HEK293 (cell line): ENCODE measurements around the gene RAB11FIP5.

Source experiments
- CTCF ChIA-PET: fragments of 350-600 bp; formaldehyde crosslinking; extraction: SDS; loops from one replicate; lab custom pipeline; 2021; ENCODE audit warnings: antibody characterized with exemption; lab: Yijun Ruan, JAX
- POLR2A ChIA-PET: fragments of 300-600 bp; formaldehyde crosslinking; extraction: SDS; loops from one replicate; lab custom pipeline; 2020; ENCODE audit warnings: antibody characterized with exemption, inconsistent platforms; lab: Yijun Ruan, JAX
- H3K27ac ChIP-seq: fragments of 200-500 bp; sonication (Bioruptor generic); 2 replicates; pipeline ENCODE4 v1.5.1; 2014; ENCODE audit warnings: low read depth, low read length, control low read depth, inconsistent platforms; ENCODE audit errors: extremely low read depth
- H3K36me3 ChIP-seq, 2 experiments: fragments of 200-500 bp in 1 of 2; sonication (Bioruptor generic) in 1 of 2; 1 replicate in 1 of 2; 2 replicates in 1 of 2; pipeline ENCODE4 v1.5.1; 2014 to 2017; ENCODE audit warnings: inconsistent platforms in 2 of 2, low read length in 2 of 2; ENCODE audit not compliant: control insufficient read depth in 2 of 2, insufficient read depth in 1 of 2
- H3K4me1 ChIP-seq: fragments of 200-500 bp; sonication (Bioruptor generic); 2 replicates; pipeline ENCODE4 v1.5.1; 2014; ENCODE audit warnings: mild to moderate bottlenecking, low read length, inconsistent platforms; ENCODE audit not compliant: control insufficient read depth, insufficient read depth
- H3K4me3 ChIP-seq: 2 replicates; pipeline ENCODE4 v1.5.1; 2011; ENCODE audit warnings: low read depth, mild to moderate bottlenecking, control low read depth, low read length, moderate library complexity
- H3K9me3 ChIP-seq: fragments of 200-500 bp; sonication (Bioruptor generic); 2 replicates; pipeline ENCODE4 v1.5.1; 2014; ENCODE audit warnings: low read depth, low read length, inconsistent platforms; ENCODE audit not compliant: control insufficient read depth, insufficient read depth
- ELK4 ChIP-seq: IDR thresholded peaks from 2 replicates; pipeline ENCODE4 v1.6.1; 2011; ENCODE audit warnings: mild to moderate bottlenecking, low read depth, low read length, borderline replicate concordance
- GFI1B ChIP-seq: fragments of 450-650 bp; formaldehyde crosslinking; IDR thresholded peaks from 2 replicates; pipeline ENCODE4 v1.5.1; 2016; ENCODE audit warnings: missing biosample characterization, missing genetic modification characterization
- KLF10 ChIP-seq: fragments of 450-650 bp; IDR thresholded peaks from 2 replicates; pipeline ENCODE4 v1.5.1; 2018; ENCODE audit warnings: missing biosample characterization, mild to moderate bottlenecking, missing genetic modification characterization
- KLF8 ChIP-seq: fragments of 450-650 bp; formaldehyde crosslinking; IDR thresholded peaks from 2 replicates; pipeline ENCODE4 v1.5.1; 2016; ENCODE audit warnings: missing biosample characterization, missing genetic modification characterization
- ZBTB1 ChIP-seq: fragments of 450-650 bp; formaldehyde crosslinking; IDR thresholded peaks from 2 replicates; pipeline ENCODE4 v1.5.1; 2016; ENCODE audit warnings: missing biosample characterization, missing genetic modification characterization
- ZNF121 ChIP-seq: fragments of 450-650 bp; formaldehyde crosslinking; IDR thresholded peaks from 2 replicates; pipeline ENCODE4 v1.5.1; 2016; ENCODE audit warnings: missing biosample characterization, missing genetic modification characterization
- ZNF138 ChIP-seq: fragments of 450-650 bp; formaldehyde crosslinking; IDR thresholded peaks from 2 replicates; pipeline ENCODE4 v1.5.1; 2016; ENCODE audit warnings: missing biosample characterization, missing genetic modification characterization, borderline replicate concordance
- ZNF146 ChIP-seq: fragments of 450-650 bp; formaldehyde crosslinking; IDR thresholded peaks from 2 replicates; pipeline ENCODE4 v1.5.1; 2016; ENCODE audit warnings: missing biosample characterization, missing genetic modification characterization
- ZNF2 ChIP-seq: fragments of 450-650 bp; formaldehyde crosslinking; IDR thresholded peaks from 2 replicates; pipeline ENCODE4 v1.5.1; 2016; ENCODE audit warnings: missing biosample characterization, missing genetic modification characterization
- ZNF211 ChIP-seq: fragments of 450-650 bp; formaldehyde crosslinking; IDR thresholded peaks from 2 replicates; pipeline ENCODE4 v1.5.1; 2016; ENCODE audit warnings: low read depth, missing biosample characterization, missing genetic modification characterization
- ZNF239 ChIP-seq: fragments of 450-650 bp; formaldehyde crosslinking; IDR thresholded peaks from 2 replicates; pipeline ENCODE4 v1.5.1; 2016; ENCODE audit warnings: missing biosample characterization, missing genetic modification characterization
- ZNF324 ChIP-seq: fragments of 450-650 bp; formaldehyde crosslinking; IDR thresholded peaks from 2 replicates; pipeline ENCODE4 v1.5.1; 2016; ENCODE audit warnings: missing biosample characterization, missing genetic modification characterization
- ZNF394 ChIP-seq: fragments of 450-650 bp; formaldehyde crosslinking; IDR thresholded peaks from 2 replicates; pipeline ENCODE4 v1.5.1; 2016; ENCODE audit warnings: missing biosample characterization, missing genetic modification characterization, mild to moderate bottlenecking, moderate library complexity, borderline replicate concordance
- ZNF404 ChIP-seq: fragments of 450-650 bp; formaldehyde crosslinking; IDR thresholded peaks from 2 replicates; pipeline ENCODE4 v1.5.1; 2017; ENCODE audit warnings: missing biosample characterization, missing genetic modification characterization
- ZNF514 ChIP-seq: fragments of 450-650 bp; formaldehyde crosslinking; IDR thresholded peaks from 2 replicates; pipeline ENCODE4 v1.5.1; 2016; ENCODE audit warnings: missing biosample characterization, missing genetic modification characterization
- ZNF518A ChIP-seq: fragments of 450-650 bp; formaldehyde crosslinking; conservative IDR thresholded peaks from 2 replicates; pipeline ENCODE4 v1.5.1; 2016; ENCODE audit warnings: low read depth, missing biosample characterization, missing genetic modification characterization
- ZNF585B ChIP-seq: fragments of 450-650 bp; formaldehyde crosslinking; IDR thresholded peaks from 2 replicates; pipeline ENCODE4 v1.5.1; 2016; ENCODE audit warnings: missing biosample characterization, missing genetic modification characterization
- ZNF621 ChIP-seq: fragments of 450-650 bp; formaldehyde crosslinking; IDR thresholded peaks from 2 replicates; pipeline ENCODE4 v1.5.1; 2017; ENCODE audit warnings: missing biosample characterization, missing genetic modification characterization
- ZNF660 ChIP-seq: fragments of 450-650 bp; IDR thresholded peaks from 2 replicates; pipeline ENCODE4 v1.5.1; 2018; ENCODE audit warnings: missing biosample characterization, mild to moderate bottlenecking, missing genetic modification characterization
- ZNF664 ChIP-seq: fragments of 450-650 bp; formaldehyde crosslinking; IDR thresholded peaks from 2 replicates; pipeline ENCODE4 v1.5.1; 2016; ENCODE audit warnings: missing biosample characterization, missing genetic modification characterization
- ZNF792 ChIP-seq: fragments of 450-650 bp; formaldehyde crosslinking; IDR thresholded peaks from 2 replicates; pipeline ENCODE4 v1.5.1; 2016; ENCODE audit warnings: missing biosample characterization, missing genetic modification characterization
- ZSCAN23 ChIP-seq: fragments of 450-650 bp; formaldehyde crosslinking; IDR thresholded peaks from 2 replicates; pipeline ENCODE4 v1.5.1; 2016; ENCODE audit warnings: missing biosample characterization, missing genetic modification characterization
- ZSCAN30 ChIP-seq: fragments of 450-650 bp; IDR thresholded peaks from 2 replicates; pipeline ENCODE4 v1.5.1; 2018; ENCODE audit warnings: missing biosample characterization, mild to moderate bottlenecking, missing genetic modification characterization, moderate library complexity
- TF ChIP-seq, protein P1 (sequence below): fragments of 450-650 bp; formaldehyde crosslinking; IDR thresholded peaks from 2 replicates; pipeline ENCODE4 v1.5.1; 2016; ENCODE audit warnings: missing biosample characterization, missing genetic modification characterization, borderline replicate concordance

Gene RAB11FIP5

DNA sequence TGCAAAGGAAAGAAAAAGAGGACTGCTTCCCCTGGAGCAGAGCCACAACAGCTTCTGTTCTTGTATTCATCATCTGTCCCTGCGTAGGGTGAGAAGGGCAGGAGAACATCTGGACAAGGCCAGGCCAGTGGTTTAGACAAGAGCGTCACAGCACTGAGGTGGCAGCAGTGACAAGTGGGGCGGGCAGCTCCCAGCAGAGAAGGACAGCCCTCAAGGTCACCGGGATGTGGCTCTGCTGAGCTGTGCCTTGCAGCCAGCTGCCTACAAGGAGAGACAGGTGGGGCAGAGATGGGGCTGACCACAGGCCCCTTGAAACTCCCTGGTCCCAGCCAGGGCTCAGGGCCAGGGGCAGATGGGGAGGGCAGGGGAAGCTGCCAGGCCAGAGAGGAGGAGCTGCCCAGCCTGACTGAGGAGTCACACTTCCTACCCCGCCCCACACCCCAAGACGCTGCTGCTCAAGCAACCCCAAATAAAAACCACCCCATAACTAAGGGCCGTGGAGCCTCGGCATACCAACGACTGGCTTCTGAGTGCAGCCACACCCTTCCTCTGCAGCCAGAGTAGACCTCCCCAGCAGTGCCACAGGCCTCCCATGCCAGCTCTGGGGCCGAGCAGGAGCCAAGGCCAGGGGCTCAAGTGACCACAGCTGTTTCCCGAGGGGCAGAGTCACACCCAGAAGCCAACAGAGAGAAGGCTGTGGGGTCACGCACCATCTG, 5.4 kb downstream of the RAB11FIP5 start:
- peaks cover 0 to 34% of the 10 kb centered on the region in 2 experiments; a peak in 1 of 3 replicates for H3K36me3 ChIP-seq
- no peak for TF ChIP-seq ZNF138
- no peak for TF ChIP-seq ZNF621
- no peak for TF ChIP-seq ELK4
- TF ChIP-seq ZNF146 (tag by site-specific recombination), result no peak
- TF ChIP-seq ZNF121 (tag by site-specific recombination), result no peak
- TF ChIP-seq ZNF404 (tag by site-specific recombination), result no peak
- no peak for TF ChIP-seq ZNF660 (tag by site-specific recombination)
- no peak for TF ChIP-seq ZNF324 (tag by site-specific recombination)
- TF ChIP-seq ZBTB1 (tag by site-specific recombination), result no peak
- ChIA-PET CTCF (interaction anchor here (0.6 to 1.1 kb wide), 4 partner anchors 21 to 168 kb away, joined by 3 to 5 read pairs (median 3); no protein-coding TSS in a partner anchor), POLR2A (no interaction called here)
- H3K4me3 ChIP-seq, result no peak overlapping the region
- H3K27ac ChIP-seq, result no peak overlapping the region
- H3K4me1 ChIP-seq, result peaks cover 21% of the 10 kb centered on the region
- H3K9me3 ChIP-seq, result no peaks in the 10 kb centered on the region

DNA sequence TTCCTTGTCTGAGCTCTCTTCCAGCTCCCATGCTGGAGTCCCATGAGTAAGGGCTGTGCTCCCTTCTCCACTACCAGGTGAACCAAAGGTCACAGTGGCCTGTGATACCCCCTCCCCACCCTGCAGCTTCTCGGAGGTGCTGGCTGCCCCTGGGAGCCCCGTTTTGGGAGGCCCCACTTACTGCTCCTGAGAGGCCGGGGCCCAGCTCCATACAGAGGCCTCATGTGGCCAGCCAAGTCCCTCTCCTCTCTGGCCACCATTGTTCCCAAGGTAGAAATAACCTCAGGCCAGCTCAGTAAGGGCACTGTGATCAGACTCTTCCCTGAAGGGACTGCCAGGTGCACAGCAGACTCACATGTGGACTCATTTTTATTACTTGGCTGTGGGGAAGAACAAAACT, 6.0 kb downstream of the RAB11FIP5 start:
- ChIA-PET CTCF (interaction anchor here (0.6 to 1.1 kb wide), 4 partner anchors 50 to 461 kb away, joined by 3 to 5 read pairs (median 3); no protein-coding TSS in a partner anchor), POLR2A (no interaction called here)
- H3K4me1 ChIP-seq, result peaks cover 21% of the 10 kb centered on the region
- H3K36me3 ChIP-seq, result peaks cover 0 to 36% of the 10 kb centered on the region in 2 experiments; a peak in 1 of 3 replicates
- no peaks in the 10 kb centered on the region for H3K9me3 ChIP-seq
- no peak overlapping the region for H3K4me3 ChIP-seq
- H3K27ac ChIP-seq, result no peak overlapping the region
- TF ChIP-seq ZSCAN30 (no peak), ZNF514 (tag by site-specific recombination) (no peak), ZNF792 (tag by site-specific recombination) (no peak), ZNF394 (tag by site-specific recombination) (no peak), ZNF585B (no peak), GFI1B (no peak), ZNF518A (no peak), ZNF211 (tag by site-specific recombination) (no peak), ZNF146 (tag by site-specific recombination) (no peak), ZNF664 (tag by site-specific recombination) (no peak), ZNF2 (tag by site-specific recombination) (no peak), KLF8 (tag by site-specific recombination) (no peak), KLF10 (tag by site-specific recombination) (no peak), ZSCAN23 (no peak), ZNF239 (no peak)
- TF ChIP-seq, protein P1, sequence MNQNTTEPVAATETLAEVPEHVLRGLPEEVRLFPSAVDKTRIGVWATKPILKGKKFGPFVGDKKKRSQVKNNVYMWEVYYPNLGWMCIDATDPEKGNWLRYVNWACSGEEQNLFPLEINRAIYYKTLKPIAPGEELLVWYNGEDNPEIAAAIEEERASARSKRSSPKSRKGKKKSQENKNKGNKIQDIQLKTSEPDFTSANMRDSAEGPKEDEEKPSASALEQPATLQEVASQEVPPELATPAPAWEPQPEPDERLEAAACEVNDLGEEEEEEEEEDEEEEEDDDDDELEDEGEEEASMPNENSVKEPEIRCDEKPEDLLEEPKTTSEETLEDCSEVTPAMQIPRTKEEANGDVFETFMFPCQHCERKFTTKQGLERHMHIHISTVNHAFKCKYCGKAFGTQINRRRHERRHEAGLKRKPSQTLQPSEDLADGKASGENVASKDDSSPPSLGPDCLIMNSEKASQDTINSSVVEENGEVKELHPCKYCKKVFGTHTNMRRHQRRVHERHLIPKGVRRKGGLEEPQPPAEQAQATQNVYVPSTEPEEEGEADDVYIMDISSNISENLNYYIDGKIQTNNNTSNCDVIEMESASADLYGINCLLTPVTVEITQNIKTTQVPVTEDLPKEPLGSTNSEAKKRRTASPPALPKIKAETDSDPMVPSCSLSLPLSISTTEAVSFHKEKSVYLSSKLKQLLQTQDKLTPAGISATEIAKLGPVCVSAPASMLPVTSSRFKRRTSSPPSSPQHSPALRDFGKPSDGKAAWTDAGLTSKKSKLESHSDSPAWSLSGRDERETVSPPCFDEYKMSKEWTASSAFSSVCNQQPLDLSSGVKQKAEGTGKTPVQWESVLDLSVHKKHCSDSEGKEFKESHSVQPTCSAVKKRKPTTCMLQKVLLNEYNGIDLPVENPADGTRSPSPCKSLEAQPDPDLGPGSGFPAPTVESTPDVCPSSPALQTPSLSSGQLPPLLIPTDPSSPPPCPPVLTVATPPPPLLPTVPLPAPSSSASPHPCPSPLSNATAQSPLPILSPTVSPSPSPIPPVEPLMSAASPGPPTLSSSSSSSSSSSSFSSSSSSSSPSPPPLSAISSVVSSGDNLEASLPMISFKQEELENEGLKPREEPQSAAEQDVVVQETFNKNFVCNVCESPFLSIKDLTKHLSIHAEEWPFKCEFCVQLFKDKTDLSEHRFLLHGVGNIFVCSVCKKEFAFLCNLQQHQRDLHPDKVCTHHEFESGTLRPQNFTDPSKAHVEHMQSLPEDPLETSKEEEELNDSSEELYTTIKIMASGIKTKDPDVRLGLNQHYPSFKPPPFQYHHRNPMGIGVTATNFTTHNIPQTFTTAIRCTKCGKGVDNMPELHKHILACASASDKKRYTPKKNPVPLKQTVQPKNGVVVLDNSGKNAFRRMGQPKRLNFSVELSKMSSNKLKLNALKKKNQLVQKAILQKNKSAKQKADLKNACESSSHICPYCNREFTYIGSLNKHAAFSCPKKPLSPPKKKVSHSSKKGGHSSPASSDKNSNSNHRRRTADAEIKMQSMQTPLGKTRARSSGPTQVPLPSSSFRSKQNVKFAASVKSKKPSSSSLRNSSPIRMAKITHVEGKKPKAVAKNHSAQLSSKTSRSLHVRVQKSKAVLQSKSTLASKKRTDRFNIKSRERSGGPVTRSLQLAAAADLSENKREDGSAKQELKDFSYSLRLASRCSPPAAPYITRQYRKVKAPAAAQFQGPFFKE (tag by site-specific recombination), result no peak
